GM18870 (cell line): ENCODE data around the gene C9orf153.
"Not testable (repeated sequence)": the region's sequence is repeated elsewhere in the genome, so short reads cannot be mapped to it uniquely, and the experiment has no call there.

Experiments used
- ATAC-seq: cut with Tn5 transposase; IDR thresholded peaks from one replicate; pipeline ENCODE4 v1.9.1; 2021; ENCODE audit warnings: moderate library complexity; ENCODE audit not compliant: unreplicated experiment

The C9orf153 gene

GRCh38 chr9:86193088-86193487 is 66.4 kb downstream of the C9orf153 start:
- ATAC-seq = no peak

GRCh38 chr9:86190700-86191099 is 68.8 kb downstream of the C9orf153 start:
- ATAC-seq = not testable (repeated sequence)

GRCh38 chr9:86187121-86187520 is 72.3 kb downstream of the C9orf153 start:
- no peak for ATAC-seq

GRCh38 chr9:86186696-86187095 is 72.8 kb downstream of the C9orf153 start:
- no peak for ATAC-seq

GRCh38 chr9:86185872-86186271 is 73.6 kb downstream of the C9orf153 start:
- ATAC-seq = no peak

GRCh38 chr9:86184138-86184524 is 75.3 kb downstream of the C9orf153 start:
- ATAC-seq = no peak

- ATAC-seq = no peak
Measured at GRCh38 chr9:86183229-86184137, 76.0 kb downstream of the C9orf153 start.

- ATAC-seq = no peak
Measured at GRCh38 chr9:86181379-86182315, 77.8 kb downstream of the C9orf153 start.

GRCh38 chr9:86178503-86178902 is 81.0 kb downstream of the C9orf153 start:
- ATAC-seq = no peak

- no peak for ATAC-seq
Measured at GRCh38 chr9:86177995-86178394, 81.5 kb downstream of the C9orf153 start.

- no peak for ATAC-seq
Measured at GRCh38 chr9:86176468-86176867, 83.0 kb downstream of the C9orf153 start.

- no peak for ATAC-seq
Measured at GRCh38 chr9:86175743-86176456, 83.6 kb downstream of the C9orf153 start.

- no peak for ATAC-seq
Measured at GRCh38 chr9:86175223-86175622, 84.2 kb downstream of the C9orf153 start.
